ENCODE results near the gene ZNF292.

Gene ZNF292

DNA sequence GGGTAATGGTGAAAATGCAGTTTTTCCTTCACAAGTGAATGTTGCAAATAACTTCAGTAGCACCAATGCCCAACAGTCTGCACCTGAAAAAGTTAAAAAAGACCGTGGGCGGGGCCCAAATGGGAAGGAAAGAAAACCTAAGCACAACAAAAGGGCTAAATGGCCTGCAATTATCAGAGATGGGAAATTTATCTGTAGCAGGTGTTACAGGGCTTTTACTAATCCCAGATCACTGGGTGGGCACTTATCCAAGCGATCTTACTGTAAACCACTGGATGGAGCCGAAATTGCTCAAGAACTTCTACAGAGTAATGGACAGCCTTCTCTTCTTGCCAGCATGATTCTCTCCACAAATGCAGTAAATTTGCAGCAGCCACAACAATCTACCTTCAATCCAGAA is 102.2 kb downstream of the ZNF292 start:
- Histone ChIP-seq H3K4me1 (ENCODE audit: control insufficient read depth, insufficient read depth, low read length) (no peaks in the 10 kb centered on the region), H3K36me3 (ENCODE audit: control insufficient read depth, insufficient read depth, low read length) (no peaks in the 10 kb centered on the region), H3K27me3 (ENCODE audit: control insufficient read depth, insufficient read depth, low read length) (no peaks in the 10 kb centered on the region), H3K9me3 (ENCODE audit: control insufficient read depth, low read length) (no peaks in the 10 kb centered on the region), H3K9ac (ENCODE audit: low read length) (no peak overlapping the region), H3K4me3 (ENCODE audit: low read length) (no peak overlapping the region)

DNA sequence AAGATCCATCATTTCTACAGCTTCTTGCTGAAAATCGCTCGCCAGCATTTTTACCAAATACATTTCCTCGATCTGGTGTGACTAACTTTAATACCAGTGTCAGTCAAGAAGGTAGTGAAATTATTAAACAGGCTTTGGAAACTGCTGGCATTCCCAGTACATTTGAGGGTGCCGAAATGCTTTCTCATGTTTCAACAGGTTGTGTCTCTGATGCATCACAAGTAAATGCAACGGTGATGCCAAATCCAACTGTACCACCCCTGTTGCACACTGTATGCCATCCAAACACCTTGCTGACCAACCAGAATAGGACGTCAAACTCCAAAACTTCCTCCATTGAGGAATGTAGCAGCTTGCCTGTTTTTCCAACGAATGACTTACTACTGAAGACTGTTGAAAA is 102.6 kb downstream of the ZNF292 start:
- no peaks in the 10 kb centered on the region for H3K9me3 ChIP-seq (ENCODE audit: control insufficient read depth, low read length)
- no peak overlapping the region for H3K4me3 ChIP-seq (ENCODE audit: low read length)
- H3K4me1 ChIP-seq (ENCODE audit: control insufficient read depth, insufficient read depth, low read length): no peaks in the 10 kb centered on the region
- H3K36me3 ChIP-seq (ENCODE audit: control insufficient read depth, insufficient read depth, low read length): no peaks in the 10 kb centered on the region
- H3K9ac ChIP-seq (ENCODE audit: low read length): no peak overlapping the region
- no peaks in the 10 kb centered on the region for H3K27me3 ChIP-seq (ENCODE audit: control insufficient read depth, insufficient read depth, low read length)

DNA sequence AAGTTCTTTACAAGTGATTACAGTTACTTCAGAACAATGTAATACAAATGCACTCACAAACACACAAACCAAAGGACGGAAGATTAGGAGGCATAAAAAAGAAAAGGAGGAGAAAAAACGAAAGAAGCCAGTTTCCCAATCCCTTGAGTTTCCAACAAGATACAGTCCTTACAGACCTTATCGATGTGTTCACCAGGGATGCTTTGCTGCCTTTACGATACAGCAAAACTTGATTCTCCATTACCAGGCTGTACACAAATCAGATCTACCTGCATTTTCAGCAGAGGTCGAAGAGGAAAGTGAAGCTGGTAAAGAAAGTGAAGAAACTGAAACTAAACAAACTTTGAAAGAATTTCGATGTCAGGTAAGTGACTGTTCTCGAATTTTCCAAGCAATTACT is 104.4 kb downstream of the ZNF292 start:
- Histone ChIP-seq H3K9ac (ENCODE audit: low read length) (no peak overlapping the region), H3K4me1 (ENCODE audit: control insufficient read depth, insufficient read depth, low read length) (no peaks in the 10 kb centered on the region), H3K27me3 (ENCODE audit: control insufficient read depth, insufficient read depth, low read length) (no peaks in the 10 kb centered on the region), H3K4me3 (ENCODE audit: low read length) (no peak overlapping the region), H3K9me3 (ENCODE audit: control insufficient read depth, low read length) (no peaks in the 10 kb centered on the region), H3K36me3 (ENCODE audit: control insufficient read depth, insufficient read depth, low read length) (no peaks in the 10 kb centered on the region)

DNA sequence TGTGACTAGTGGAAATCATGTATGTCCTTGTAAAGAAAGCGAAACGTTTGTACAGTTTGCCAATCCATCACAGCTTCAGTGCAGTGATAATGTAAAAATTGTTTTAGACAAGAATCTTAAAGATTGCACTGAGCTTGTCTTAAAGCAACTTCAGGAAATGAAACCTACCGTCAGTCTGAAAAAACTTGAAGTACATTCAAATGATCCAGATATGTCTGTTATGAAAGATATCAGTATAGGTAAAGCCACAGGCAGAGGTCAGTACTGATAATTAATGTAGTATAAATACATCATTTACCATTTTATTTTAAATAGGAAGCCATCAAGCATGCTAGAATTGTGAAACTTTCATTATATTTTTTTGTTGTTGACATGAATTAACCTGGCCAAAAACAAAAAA is 106.2 kb downstream of the ZNF292 start:
- Histone ChIP-seq H3K9ac (ENCODE audit: low read length) (no peak overlapping the region), H3K9me3 (ENCODE audit: control insufficient read depth, low read length) (no peaks in the 10 kb centered on the region), H3K4me3 (ENCODE audit: low read length) (no peak overlapping the region), H3K27me3 (ENCODE audit: control insufficient read depth, insufficient read depth, low read length) (no peaks in the 10 kb centered on the region), H3K36me3 (ENCODE audit: control insufficient read depth, insufficient read depth, low read length) (no peaks in the 10 kb centered on the region), H3K4me1 (ENCODE audit: control insufficient read depth, insufficient read depth, low read length) (no peaks in the 10 kb centered on the region)

DNA sequence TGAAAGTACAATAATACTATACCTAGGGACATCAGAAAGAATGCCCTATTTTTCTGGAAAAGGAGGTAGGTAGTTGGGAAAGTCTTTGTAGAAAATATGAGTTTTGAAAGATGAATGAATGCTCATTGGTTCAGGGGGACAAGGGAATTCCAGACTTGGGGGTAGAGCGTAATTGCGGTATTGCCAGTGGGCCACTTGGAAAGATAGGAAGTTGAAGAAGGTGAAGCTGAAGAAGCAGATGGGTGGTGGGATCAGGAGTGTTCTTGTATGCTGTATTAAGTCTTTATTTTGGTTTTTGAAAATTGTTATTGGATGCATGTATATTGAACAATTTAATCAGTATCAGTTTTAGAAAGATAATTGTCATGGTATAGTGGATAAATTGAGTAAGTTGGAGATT is 109.1 kb downstream of the ZNF292 start:
- H3K36me3 ChIP-seq (ENCODE audit: control insufficient read depth, insufficient read depth, low read length): no peaks in the 10 kb centered on the region
- no peak overlapping the region for H3K4me3 ChIP-seq (ENCODE audit: low read length)
- no peaks in the 10 kb centered on the region for H3K4me1 ChIP-seq (ENCODE audit: control insufficient read depth, insufficient read depth, low read length)
- H3K9me3 ChIP-seq (ENCODE audit: control insufficient read depth, low read length): no peaks in the 10 kb centered on the region
- H3K27me3 ChIP-seq (ENCODE audit: control insufficient read depth, insufficient read depth, low read length): no peaks in the 10 kb centered on the region
- H3K9ac ChIP-seq (ENCODE audit: low read length): no peak overlapping the region

DNA sequence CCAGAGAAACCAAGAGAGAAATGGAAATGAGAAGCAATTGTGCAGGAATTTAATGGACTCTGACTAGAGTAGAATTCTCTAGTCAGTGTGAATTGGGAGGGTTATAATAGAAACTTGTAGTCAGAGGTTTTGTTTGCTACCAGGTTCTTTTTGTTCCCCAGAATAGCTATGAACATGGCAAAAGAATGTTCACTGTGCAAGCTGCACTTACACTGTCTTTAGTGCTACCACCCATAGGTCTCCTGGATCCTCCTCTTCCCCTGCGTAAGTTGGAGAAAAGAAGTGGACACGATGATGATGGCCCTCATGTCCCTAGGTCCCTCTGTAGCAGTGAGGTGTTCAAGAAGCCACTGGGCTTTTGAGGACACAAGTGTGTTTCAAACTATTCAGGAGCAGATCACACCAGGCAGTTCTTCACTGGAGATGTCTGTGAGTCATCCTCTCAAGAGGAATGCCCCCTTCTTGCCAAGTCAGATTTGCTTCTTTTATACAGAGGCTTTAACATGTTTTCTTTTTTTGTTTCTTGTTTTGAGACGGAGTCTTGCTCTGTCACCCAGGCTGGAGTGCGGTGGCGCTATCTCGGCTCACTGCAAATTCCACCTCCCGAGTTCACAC is 119.4 kb downstream of the ZNF292 start:
- Histone ChIP-seq H3K27me3 (ENCODE audit: control insufficient read depth, insufficient read depth, low read length) (no peaks in the 10 kb centered on the region), H3K4me1 (ENCODE audit: control insufficient read depth, insufficient read depth, low read length) (peaks cover 9% of the 10 kb centered on the region), H3K9ac (ENCODE audit: low read length) (no peak overlapping the region), H3K4me3 (ENCODE audit: low read length) (no peak overlapping the region), H3K9me3 (ENCODE audit: control insufficient read depth, low read length) (no peaks in the 10 kb centered on the region), H3K36me3 (ENCODE audit: control insufficient read depth, insufficient read depth, low read length) (no peaks in the 10 kb centered on the region)

DNA sequence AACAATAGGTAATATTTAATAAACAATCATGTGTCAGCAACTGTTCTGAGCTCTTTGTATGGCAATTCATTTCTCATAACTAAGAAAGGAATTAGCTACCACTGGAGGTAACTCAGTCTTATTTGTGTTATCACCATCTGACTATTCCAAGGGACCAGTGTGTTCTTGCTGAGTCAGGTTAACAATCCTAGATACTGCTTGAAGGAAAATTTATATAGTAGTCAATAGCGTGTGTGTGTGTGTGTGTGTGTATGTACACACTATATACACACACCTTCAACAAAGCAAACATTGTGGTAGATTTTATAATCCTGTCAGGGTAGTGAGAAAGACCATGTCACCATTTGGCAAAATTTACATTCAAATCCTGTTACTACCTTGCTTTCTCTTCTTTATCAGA is 121.3 kb downstream of the ZNF292 start:
- H3K4me3 ChIP-seq (ENCODE audit: low read length): no peak overlapping the region
- H3K36me3 ChIP-seq (ENCODE audit: control insufficient read depth, insufficient read depth, low read length): no peaks in the 10 kb centered on the region
- no peak overlapping the region for H3K9ac ChIP-seq (ENCODE audit: low read length)
- H3K9me3 ChIP-seq (ENCODE audit: control insufficient read depth, low read length): no peaks in the 10 kb centered on the region
- H3K27me3 ChIP-seq (ENCODE audit: control insufficient read depth, insufficient read depth, low read length): no peaks in the 10 kb centered on the region
- peaks cover 9% of the 10 kb centered on the region for H3K4me1 ChIP-seq (ENCODE audit: control insufficient read depth, insufficient read depth, low read length)

DNA sequence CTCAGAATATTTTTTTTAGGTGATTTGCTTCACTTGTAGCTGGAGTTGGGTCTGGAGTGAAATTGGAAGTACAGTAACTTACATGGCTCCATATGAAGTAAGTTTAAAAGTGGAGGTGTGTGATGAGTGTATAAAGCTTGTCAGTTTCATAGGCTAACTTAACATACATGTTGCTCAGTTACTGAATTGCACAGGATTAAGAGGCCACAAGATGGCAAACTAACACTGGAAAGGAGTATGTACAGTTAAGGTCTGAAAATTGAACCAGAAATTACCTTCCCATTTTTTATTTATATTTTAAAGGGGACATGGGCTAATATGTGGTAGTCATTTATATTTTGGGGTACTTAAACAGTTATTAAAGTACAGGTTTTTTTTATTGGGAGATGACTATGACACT is 121.8 kb downstream of the ZNF292 start:
- Histone ChIP-seq H3K4me1 (ENCODE audit: control insufficient read depth, insufficient read depth, low read length) (peaks cover 9% of the 10 kb centered on the region), H3K4me3 (ENCODE audit: low read length) (no peak overlapping the region), H3K36me3 (ENCODE audit: control insufficient read depth, insufficient read depth, low read length) (no peaks in the 10 kb centered on the region), H3K27me3 (ENCODE audit: control insufficient read depth, insufficient read depth, low read length) (no peaks in the 10 kb centered on the region), H3K9me3 (ENCODE audit: control insufficient read depth, low read length) (no peaks in the 10 kb centered on the region), H3K9ac (ENCODE audit: low read length) (no peak overlapping the region)

DNA sequence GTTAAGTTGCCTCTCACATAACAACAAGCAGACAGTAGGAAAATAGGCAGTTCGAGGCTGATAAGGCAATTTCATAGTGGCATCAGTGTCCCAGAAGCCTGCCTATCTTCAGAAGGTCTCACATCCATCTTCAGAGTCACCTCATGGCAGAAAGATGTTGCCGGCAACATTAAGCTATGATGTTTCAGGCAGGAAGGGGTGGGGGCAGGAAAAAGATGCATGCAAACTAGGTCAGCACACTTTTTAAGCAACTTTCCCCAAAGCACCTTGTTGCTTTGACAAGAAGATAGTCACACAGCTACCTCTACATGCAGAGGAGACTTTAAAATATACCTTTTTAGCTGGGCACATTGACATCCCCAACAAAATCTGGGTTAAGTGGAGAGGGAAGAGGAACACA is 123.8 kb downstream of the ZNF292 start:
- H3K36me3 ChIP-seq (ENCODE audit: control insufficient read depth, insufficient read depth, low read length): no peaks in the 10 kb centered on the region
- H3K9ac ChIP-seq (ENCODE audit: low read length): no peak overlapping the region

DNA sequence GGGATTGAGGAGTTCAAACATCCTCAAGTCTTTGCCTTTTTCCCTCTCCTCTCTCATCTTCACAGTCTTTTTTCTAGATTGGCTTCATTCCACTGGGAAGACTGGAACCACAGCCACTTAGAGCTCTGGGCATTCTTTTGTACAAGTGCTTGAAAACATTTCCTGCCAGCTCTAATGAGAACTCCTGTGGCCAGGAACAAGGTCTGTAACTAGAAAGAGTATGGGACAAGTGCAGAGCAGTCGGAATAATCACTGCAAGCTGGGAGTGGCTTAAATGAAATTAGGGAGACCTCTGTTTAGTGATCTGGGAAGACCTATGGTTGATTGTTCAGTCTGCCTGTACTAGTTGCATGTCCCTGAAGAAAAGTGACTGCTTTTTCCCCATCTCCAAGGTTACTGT is 126.1 kb downstream of the ZNF292 start:
- Histone ChIP-seq H3K36me3 (ENCODE audit: control insufficient read depth, insufficient read depth, low read length) (no peaks in the 10 kb centered on the region), H3K4me3 (ENCODE audit: low read length) (no peak overlapping the region), H3K4me1 (ENCODE audit: control insufficient read depth, insufficient read depth, low read length) (peaks cover 7% of the 10 kb centered on the region), H3K9me3 (ENCODE audit: control insufficient read depth, low read length) (no peaks in the 10 kb centered on the region), H3K27me3 (ENCODE audit: control insufficient read depth, insufficient read depth, low read length) (no peaks in the 10 kb centered on the region), H3K9ac (ENCODE audit: low read length) (no peak overlapping the region)

More for the DNA sequence above, 123.8 kb downstream of the ZNF292 start:
- H3K27me3 ChIP-seq (ENCODE audit: control insufficient read depth, insufficient read depth, low read length): no peaks in the 10 kb centered on the region
- no peaks in the 10 kb centered on the region for H3K9me3 ChIP-seq (ENCODE audit: control insufficient read depth, low read length)
- peaks cover 9% of the 10 kb centered on the region for H3K4me1 ChIP-seq (ENCODE audit: control insufficient read depth, insufficient read depth, low read length)
- H3K4me3 ChIP-seq (ENCODE audit: low read length): no peak overlapping the region

DNA sequence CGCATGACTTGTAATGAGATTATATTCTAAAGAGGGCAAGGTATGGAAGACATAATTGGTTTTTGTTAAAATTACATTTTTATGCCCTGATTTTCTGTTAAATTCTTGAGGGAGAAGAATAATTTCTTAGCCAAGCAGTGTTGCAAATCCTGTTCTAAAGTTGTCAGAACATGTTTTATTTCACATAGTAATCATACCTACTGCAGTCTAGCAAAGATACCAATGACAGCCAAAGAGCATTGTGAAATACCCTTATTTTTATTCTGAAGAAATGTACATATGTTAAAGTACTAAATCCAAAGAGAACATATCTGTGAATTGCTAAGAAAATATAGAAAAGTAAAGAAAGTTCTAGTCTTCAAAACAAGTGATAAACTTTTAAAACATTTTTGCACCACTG is 127.4 kb downstream of the ZNF292 start:
- no peaks in the 10 kb centered on the region for H3K9me3 ChIP-seq (ENCODE audit: control insufficient read depth, low read length)

DNA sequence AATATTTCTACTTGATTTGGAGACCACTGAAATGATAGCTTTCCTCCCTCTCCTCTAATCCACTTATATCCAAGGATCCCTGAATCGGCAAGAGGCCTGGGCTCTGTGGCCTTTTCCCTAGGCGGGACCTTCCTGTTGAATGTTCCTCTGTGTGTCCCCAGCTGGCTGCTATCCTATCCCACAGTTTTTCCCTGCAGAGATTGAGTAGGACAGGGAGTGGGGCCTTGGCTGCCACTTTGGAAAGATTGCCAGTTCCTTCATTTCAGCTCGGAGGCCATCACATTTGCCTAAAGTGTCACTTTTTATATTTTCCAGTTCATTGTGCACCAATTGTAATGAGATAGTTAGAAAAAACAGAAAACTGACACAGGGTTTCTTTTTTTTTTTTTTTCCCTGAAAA is 128.1 kb downstream of the ZNF292 start:
- H3K9me3 ChIP-seq (ENCODE audit: control insufficient read depth, low read length): no peaks in the 10 kb centered on the region
- H3K36me3 ChIP-seq (ENCODE audit: control insufficient read depth, insufficient read depth, low read length): no peaks in the 10 kb centered on the region
- no peak overlapping the region for H3K4me3 ChIP-seq (ENCODE audit: low read length)
- H3K9ac ChIP-seq (ENCODE audit: low read length): no peak overlapping the region
- no peaks in the 10 kb centered on the region for H3K4me1 ChIP-seq (ENCODE audit: control insufficient read depth, insufficient read depth, low read length)
- H3K27me3 ChIP-seq (ENCODE audit: control insufficient read depth, insufficient read depth, low read length): no peaks in the 10 kb centered on the region

More for the DNA sequence above, 127.4 kb downstream of the ZNF292 start:
- Histone ChIP-seq H3K9ac (ENCODE audit: low read length) (no peak overlapping the region), H3K27me3 (ENCODE audit: control insufficient read depth, insufficient read depth, low read length) (no peaks in the 10 kb centered on the region), H3K4me1 (ENCODE audit: control insufficient read depth, insufficient read depth, low read length) (no peaks in the 10 kb centered on the region), H3K36me3 (ENCODE audit: control insufficient read depth, insufficient read depth, low read length) (no peaks in the 10 kb centered on the region), H3K4me3 (ENCODE audit: low read length) (no peak overlapping the region)

DNA sequence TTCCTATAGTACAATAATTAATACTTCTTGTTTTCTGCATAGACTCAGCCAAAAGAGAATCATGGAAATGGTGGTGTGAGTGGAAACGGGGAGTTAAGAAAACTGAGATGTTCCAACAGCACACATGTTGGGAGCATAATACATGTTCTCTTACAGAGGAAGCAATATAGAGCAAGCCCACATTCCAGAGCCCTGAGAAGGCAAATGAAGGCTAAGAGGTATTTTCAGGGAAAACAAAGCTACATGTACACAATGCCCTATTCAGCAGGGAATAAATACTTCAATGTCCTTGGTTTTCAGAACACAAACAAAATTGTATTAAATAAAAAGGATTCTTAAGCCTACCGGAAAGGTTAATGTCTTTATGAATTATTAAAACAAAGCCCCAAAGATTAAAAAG is 131.9 kb downstream of the ZNF292 start:
- no peaks in the 10 kb centered on the region for H3K9me3 ChIP-seq (ENCODE audit: control insufficient read depth, low read length)
- no peak overlapping the region for H3K4me3 ChIP-seq (ENCODE audit: low read length)

More for the DNA sequence above, 131.9 kb downstream of the ZNF292 start:
- Histone ChIP-seq H3K9ac (ENCODE audit: low read length) (no peak overlapping the region), H3K27me3 (ENCODE audit: control insufficient read depth, insufficient read depth, low read length) (no peaks in the 10 kb centered on the region), H3K4me1 (ENCODE audit: control insufficient read depth, insufficient read depth, low read length) (no peaks in the 10 kb centered on the region), H3K36me3 (ENCODE audit: control insufficient read depth, insufficient read depth, low read length) (no peaks in the 10 kb centered on the region)
